A549 treated with AZD9567 at 1 μM for 4 hours (cell line): ENCODE data around the gene SOBP. TPM values are rescaled to one million over a fixed set of nuclear protein-coding genes. Genes with fewer than 3 reads are reported as not detected.

Experiments
- total RNA-seq: library from RNA; stranded (reverse); fragments of 200-300 nt; extraction: Qiagen RNA extraction; gene quantifications from 5 replicates; pipeline ENCODE4 v1.2.3, GENCODE V29; 2022; ENCODE audit not compliant: insufficient read depth

Gene SOBP
- 0.72 to 1.2 TPM (median 0.92 TPM) in 5 replicates for total RNA-seq

GRCh38 chr6:107489636-107490565 lies at the start of gene SOBP:
TSS of gene SOBP (plus strand) at chr6:107490117. CDS start at chr6:107490617, 500 bp downstream.

GRCh38 chr6:107459283-107460082 lies 30.4 kb upstream of the SOBP start, which contains the start of gene PDSS2:
TSS of gene PDSS2 (minus strand) at chr6:107459564. CDS start at chr6:107459285, 279 bp downstream.

Other genes with a start within 250 kb of the SOBP start
- gene PDSS2, start 30.6 kb upstream of the SOBP start, total RNA-seq: 5.2 to 6.9 TPM (median 5.7 TPM) in 5 replicates